SK-N-SH treated with all-trans-retinoic acid at 6 μM for 48 hours (cell line): ENCODE data around the gene ZBTB22.

Experiments used
- ATAC-seq: fragments of 200-7000 bp; cut with Tn5 transposase; 3 replicates; pipeline ENCODE4 v1.9.1; 2020; ENCODE audit warnings: mild to moderate bottlenecking, moderate library complexity
- ARNTL ChIP-seq: fragments of 450-650 bp; formaldehyde crosslinking; IDR thresholded peaks from 2 replicates; pipeline ENCODE4 v1.5.0; 2020; ENCODE audit warnings: low read depth, mild to moderate bottlenecking, moderate library complexity, borderline replicate concordance
- BACH2 ChIP-seq: fragments of 250-450 bp; sonication (Bioruptor Pico); IDR thresholded peaks from 2 replicates; pipeline ENCODE4 v1.9.0; 2021; ENCODE audit warnings: mild to moderate bottlenecking, borderline replicate concordance
- CREB5 ChIP-seq: fragments of 250-450 bp; sonication (Bioruptor Pico); IDR thresholded peaks from 2 replicates; pipeline ENCODE4 v1.5.1; 2020; ENCODE audit warnings: low read depth, mild to moderate bottlenecking, moderate library complexity
- CSDC2 ChIP-seq: fragments of 250-450 bp; sonication (Bioruptor Pico); IDR thresholded peaks from 2 replicates; pipeline ENCODE4 v1.5.0; 2020; ENCODE audit warnings: mild to moderate bottlenecking, moderate library complexity
- CSRNP3 ChIP-seq: fragments of 250-450 bp; sonication (Bioruptor Pico); IDR thresholded peaks from 2 replicates; pipeline ENCODE4 v1.5.1; 2021; ENCODE audit warnings: mild to moderate bottlenecking, moderate library complexity
- ESRRG ChIP-seq: fragments of 250-450 bp; sonication (Bioruptor Pico); IDR thresholded peaks from 2 replicates; pipeline ENCODE4 v1.6.1; 2021; ENCODE audit warnings: mild to moderate bottlenecking
- GLIS3 ChIP-seq: fragments of 250-450 bp; sonication (Bioruptor Pico); IDR thresholded peaks from 2 replicates; pipeline ENCODE4 v1.5.0; 2020; ENCODE audit warnings: mild to moderate bottlenecking, moderate library complexity
- ISL1 ChIP-seq: fragments of 250-450 bp; sonication (Bioruptor Pico); IDR thresholded peaks from 2 replicates; pipeline ENCODE4 v2.1.2; 2022; ENCODE audit warnings: mild to moderate bottlenecking, moderate library complexity
- OSR1 ChIP-seq: fragments of 250-450 bp; sonication (Bioruptor Pico); IDR thresholded peaks from 2 replicates; pipeline ENCODE4 v1.8.0; 2022; ENCODE audit warnings: moderate library complexity, mild to moderate bottlenecking, inconsistent platforms
- PATZ1 ChIP-seq: fragments of 250-450 bp; sonication (Bioruptor Pico); IDR thresholded peaks from 2 replicates; pipeline ENCODE4 v1.8.0; 2020; ENCODE audit warnings: mild to moderate bottlenecking, moderate library complexity, borderline replicate concordance
- POU6F1 ChIP-seq: fragments of 250-450 bp; sonication (Bioruptor Pico); IDR thresholded peaks from 2 replicates; pipeline ENCODE4 v1.8.0; 2021; ENCODE audit warnings: low read depth, mild to moderate bottlenecking, moderate library complexity, borderline replicate concordance
- PPARA ChIP-seq: fragments of 250-450 bp; sonication (Bioruptor Pico); IDR thresholded peaks from 2 replicates; pipeline ENCODE4 v1.5.0; 2020; ENCODE audit warnings: mild to moderate bottlenecking, borderline replicate concordance
- RARB ChIP-seq: fragments of 250-450 bp; sonication (Bioruptor Pico); IDR thresholded peaks from 2 replicates; pipeline ENCODE4 v1.8.0; 2021; ENCODE audit warnings: mild to moderate bottlenecking, moderate library complexity
- TCF4 ChIP-seq: fragments of 250-450 bp; sonication (Bioruptor Pico); IDR thresholded peaks from 2 replicates; pipeline ENCODE4 v1.8.0; 2021; ENCODE audit warnings: mild to moderate bottlenecking, moderate library complexity, borderline replicate concordance
- TOX ChIP-seq: fragments of 250-450 bp; sonication (Bioruptor Pico); IDR thresholded peaks from 2 replicates; pipeline ENCODE4 v1.8.0; 2021; ENCODE audit warnings: mild to moderate bottlenecking, moderate library complexity, borderline replicate concordance
- TSHZ2 ChIP-seq: fragments of 250-450 bp; sonication (Bioruptor Pico); IDR thresholded peaks from 2 replicates; pipeline ENCODE4 v1.5.0; 2020; ENCODE audit warnings: mild to moderate bottlenecking, moderate library complexity
- ZC3H10 ChIP-seq: fragments of 250-450 bp; sonication (Bioruptor Pico); IDR thresholded peaks from 2 replicates; pipeline ENCODE4 v1.5.1; 2021; ENCODE audit warnings: mild to moderate bottlenecking, moderate library complexity
- ZFP3 ChIP-seq: fragments of 250-450 bp; sonication (Bioruptor Pico); IDR thresholded peaks from 2 replicates; pipeline ENCODE4 v1.5.0; 2020; ENCODE audit warnings: mild to moderate bottlenecking, moderate library complexity
- ZFP30 ChIP-seq: fragments of 450-650 bp; formaldehyde crosslinking; IDR thresholded peaks from 2 replicates; pipeline ENCODE4 v1.5.0; 2022; ENCODE audit warnings: mild to moderate bottlenecking, moderate library complexity
- ZNF565 ChIP-seq: fragments of 450-650 bp; formaldehyde crosslinking; conservative IDR thresholded peaks from 2 replicates; pipeline ENCODE4 v1.5.0; 2020; ENCODE audit warnings: low read depth, mild to moderate bottlenecking, moderate library complexity
- ZNF70 ChIP-seq: fragments of 450-650 bp; formaldehyde crosslinking; IDR thresholded peaks from 2 replicates; pipeline ENCODE4 v1.5.0; 2020; ENCODE audit warnings: mild to moderate bottlenecking, moderate library complexity
- ZNF8 ChIP-seq: fragments of 450-650 bp; formaldehyde crosslinking; IDR thresholded peaks from 2 replicates; pipeline ENCODE4 v1.5.0; 2020; ENCODE audit warnings: mild to moderate bottlenecking, moderate library complexity

ZBTB22 gene

GRCh38 chr6:33295621-33296369, 21.7 kb downstream of the ZBTB22 start:
- TF ChIP-seq ZFP3 (no peak), GLIS3 (no peak), ZNF8 (CRISPR knock-in tag) (no peak), PATZ1 (CRISPR knock-in tag) (no peak), ZFP30 (CRISPR knock-in tag) (no peak), TCF4 (no peak), ZNF565 (CRISPR knock-in tag) (no peak), POU6F1 (CRISPR knock-in tag) (no peak), RARB (no peak), CSDC2 (CRISPR knock-in tag) (no peak), ISL1 (no peak), ARNTL (CRISPR knock-in tag) (no peak), TSHZ2 (CRISPR knock-in tag) (no peak), TOX (CRISPR knock-in tag) (no peak), CSRNP3 (CRISPR knock-in tag) (no peak), ZC3H10 (no peak), ZNF70 (no peak), BACH2 (no peak), OSR1 (CRISPR knock-in tag) (no peak)

GRCh38 chr6:33294086-33294823, 23.3 kb downstream of the ZBTB22 start:
- no peak for ATAC-seq
- TF ChIP-seq GLIS3 (no peak), CSDC2 (CRISPR knock-in tag) (no peak), ESRRG (CRISPR knock-in tag) (no peak), TSHZ2 (CRISPR knock-in tag) (no peak), TOX (CRISPR knock-in tag) (no peak), ZC3H10 (no peak), CREB5 (no peak), ZFP30 (CRISPR knock-in tag) (no peak), ARNTL (CRISPR knock-in tag) (no peak), OSR1 (CRISPR knock-in tag) (no peak), ZFP3 (no peak), ISL1 (no peak), PPARA (CRISPR knock-in tag) (no peak), CSRNP3 (CRISPR knock-in tag) (no peak), PATZ1 (CRISPR knock-in tag) (no peak), ZNF565 (CRISPR knock-in tag) (no peak)

More at GRCh38 chr6:33295621-33296369, 21.7 kb downstream of the ZBTB22 start:
- no peak for ATAC-seq
